GM12891 (cell line): ENCODE results near the gene FGF11.

Experiments used
- DNase-seq: peaks from one replicate; pipeline ENCODE4 v3.0.0; 2011; ENCODE audit warnings: low spot score; ENCODE audit not compliant: insufficient read length
- FAIRE-seq: peaks from 2 replicates; lab custom pipeline; 2011; peaks lifted over from hg19 to GRCh38; lab: Jason Lieb, UNC
- PAX5 ChIP-seq: IDR thresholded peaks from 2 replicates; pipeline ENCODE4 v1.6.1; 2011; ENCODE audit warnings: low read length, moderate library complexity, mild to moderate bottlenecking; ENCODE audit not compliant: insufficient read depth, severe bottlenecking
- POLR2A ChIP-seq: IDR thresholded peaks from 2 replicates; pipeline ENCODE4 v1.6.1; 2011; ENCODE audit warnings: low read depth, low read length, control low read depth
- POLR2AphosphoS5 ChIP-seq: IDR thresholded peaks from 2 replicates; pipeline ENCODE4 v1.6.1; 2011; ENCODE audit warnings: low read depth, low read length, control low read depth
- POU2F2 ChIP-seq: IDR thresholded peaks from 2 replicates; pipeline ENCODE4 v1.6.1; 2011; ENCODE audit warnings: low read depth, mild to moderate bottlenecking, control low read depth, low read length, moderate library complexity
- SPI1 ChIP-seq: IDR thresholded peaks from 2 replicates; pipeline ENCODE4 v1.6.1; 2011; ENCODE audit warnings: low read depth, low read length, control low read depth
- TAF1 ChIP-seq: IDR thresholded peaks from 2 replicates; pipeline ENCODE4 v1.6.1; 2011; ENCODE audit warnings: low read depth, low read length, control low read depth

Gene FGF11

DNA sequence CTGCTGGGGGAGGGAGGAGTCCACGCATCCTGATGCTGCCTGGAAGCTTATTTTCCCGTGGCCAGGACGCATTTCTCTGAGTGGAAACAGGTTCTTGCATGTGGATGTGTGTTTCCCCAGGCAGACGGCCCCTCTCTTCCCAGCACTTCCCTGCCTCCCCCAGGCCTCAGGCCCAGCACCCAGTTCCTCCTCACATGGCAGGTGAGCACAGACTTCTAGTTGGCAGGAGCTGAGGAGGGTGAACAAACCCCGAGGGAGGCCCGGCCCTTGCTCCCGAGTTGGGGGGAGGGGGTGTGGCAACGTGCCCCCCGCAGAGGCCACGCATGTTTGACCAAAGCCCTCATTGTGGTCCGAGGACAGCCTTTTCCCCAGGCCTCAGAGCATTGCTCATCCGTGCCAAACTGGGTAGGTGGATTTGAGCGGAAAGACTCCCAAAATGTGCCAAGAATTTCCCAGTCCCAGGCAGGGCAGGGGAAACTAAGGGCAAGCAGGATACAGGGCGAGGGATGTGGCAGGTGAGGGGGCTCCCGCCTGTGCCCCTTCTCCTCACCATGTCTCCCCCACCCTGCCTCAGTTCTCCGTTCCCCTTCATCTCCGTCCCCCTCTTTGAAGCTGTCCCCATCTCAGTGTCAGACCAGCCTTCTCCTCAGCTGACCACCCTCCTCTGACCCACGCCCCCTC lies 20.7 kb upstream of the FGF11 start:
- no peak for FAIRE-seq
- TF ChIP-seq POU2F2: no peak
- no peak for TF ChIP-seq POLR2AphosphoS5
- TF ChIP-seq SPI1: no peak
- no peak for TF ChIP-seq TAF1
- TF ChIP-seq POLR2A: no peak
- no peak for TF ChIP-seq PAX5

DNA sequence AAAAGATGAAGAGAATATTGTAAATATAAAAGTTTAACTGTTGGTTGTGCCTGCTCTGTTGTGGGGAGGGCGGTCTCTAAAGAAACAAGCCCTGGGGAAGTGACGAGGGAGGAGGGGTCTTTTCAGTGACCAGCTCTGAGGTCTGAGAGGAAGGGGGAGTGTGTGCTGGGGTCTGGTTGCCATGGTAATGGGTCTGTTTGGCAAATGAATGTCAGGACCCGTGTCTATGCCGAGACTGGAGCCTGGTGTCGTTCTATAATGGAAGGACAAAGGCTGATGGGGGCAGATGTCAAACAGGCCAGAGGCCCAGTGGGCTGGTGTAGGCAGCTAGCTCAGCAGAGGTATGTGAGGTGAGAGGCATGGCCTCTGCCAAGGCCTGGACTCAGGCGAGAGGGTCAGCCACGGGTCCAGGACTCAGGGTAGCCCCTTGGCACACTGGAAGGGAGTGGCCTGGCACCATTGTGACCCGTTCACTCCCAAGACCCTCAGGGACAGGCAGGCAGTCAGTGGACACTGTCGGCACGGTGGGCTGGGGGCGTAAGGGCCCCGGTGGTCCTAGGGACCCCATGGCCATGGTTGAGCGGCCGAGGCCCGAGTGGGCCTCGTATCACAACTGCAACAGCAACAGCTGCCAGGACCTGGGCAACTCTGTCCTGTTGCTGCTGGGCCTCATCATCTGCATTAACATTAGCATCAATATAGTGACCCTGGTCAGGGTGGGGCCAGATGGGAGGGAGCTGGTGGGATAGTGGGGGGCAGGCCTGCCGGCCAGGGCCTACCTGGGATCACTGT lies 19.3 kb upstream of the FGF11 start, which contains the start of gene SPEM1:
SPEM1 (plus strand) TSS at position 506 of the 792 bp plus-strand sequence; CDS start at position 567, 61 bp downstream.
- no peak for FAIRE-seq
- no peak for DNase-seq
- TF ChIP-seq POU2F2 (no peak), POLR2AphosphoS5 (no peak), TAF1 (no peak), SPI1 (no peak), POLR2A (no peak), PAX5 (no peak)

More for the DNA sequence above, 20.7 kb upstream of the FGF11 start:
- DNase-seq: no peak

DNA sequence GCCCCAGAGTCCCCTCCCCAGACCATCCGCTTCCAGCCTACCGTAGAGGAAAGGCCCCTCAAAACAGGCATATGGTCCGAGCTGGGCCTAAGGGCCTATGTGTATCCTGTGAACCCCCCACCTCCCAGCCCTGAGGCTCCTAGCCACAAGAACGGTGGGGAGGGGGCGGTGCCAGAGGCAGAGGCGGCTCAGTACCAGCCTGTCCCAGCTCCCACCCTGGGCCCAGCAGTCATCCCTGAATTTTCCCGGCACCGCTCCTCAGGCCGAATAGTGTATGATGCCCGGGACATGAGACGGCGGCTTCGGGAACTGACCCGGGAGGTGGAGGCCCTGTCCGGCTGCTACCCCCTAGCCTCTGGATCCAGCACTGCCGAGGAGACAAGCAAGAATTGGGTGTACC lies 18.1 kb upstream of the FGF11 start:
- TF ChIP-seq TAF1 (no peak), PAX5 (no peak), SPI1 (no peak), POLR2AphosphoS5 (no peak), POU2F2 (no peak), POLR2A (no peak)
- no peak for DNase-seq
- FAIRE-seq: no peak

DNA sequence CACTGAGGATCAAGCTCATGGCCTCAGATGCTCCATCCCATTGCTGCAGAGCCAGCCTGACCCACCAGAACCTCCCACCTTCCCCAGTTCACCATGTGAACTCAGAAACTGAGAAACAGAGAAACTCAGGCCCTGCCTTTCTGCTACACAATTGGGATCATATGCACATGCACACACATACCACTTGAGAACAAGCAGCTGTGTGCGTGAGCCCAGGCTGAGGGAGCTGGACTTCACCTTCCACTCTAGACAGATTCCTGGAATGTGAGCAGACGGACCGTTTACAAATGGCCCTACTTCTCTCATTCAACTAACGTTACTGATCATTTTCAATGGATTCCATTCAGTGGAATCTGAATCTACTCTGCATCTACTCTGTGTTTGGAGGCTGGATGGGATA lies 15.6 kb upstream of the FGF11 start:
- no peak for TF ChIP-seq POU2F2
- no peak for TF ChIP-seq POLR2AphosphoS5
- TF ChIP-seq POLR2A: no peak
- no peak for TF ChIP-seq TAF1
- no peak for TF ChIP-seq SPI1
- TF ChIP-seq PAX5: no peak
- FAIRE-seq: peak; percentile 20
- DNase-seq: no peak

DNA sequence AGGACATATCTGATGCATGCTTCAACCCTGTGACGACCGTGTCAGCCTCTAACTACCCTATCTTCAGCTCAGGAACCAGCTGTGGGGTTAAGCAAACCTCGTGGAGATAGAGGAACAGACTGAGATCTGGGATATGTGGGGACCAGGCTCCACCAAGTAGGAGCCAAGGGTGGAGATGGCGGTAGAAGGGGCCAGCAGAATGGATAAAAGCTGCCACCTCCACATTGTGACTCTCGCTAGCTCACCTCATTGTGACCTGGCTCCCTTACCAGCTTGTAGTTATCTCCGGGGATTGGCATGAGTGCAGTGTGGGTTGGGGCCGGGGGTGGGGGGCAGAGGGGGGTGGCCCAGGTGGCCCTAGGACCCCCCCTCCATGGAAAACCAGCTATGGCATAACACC lies 14.0 kb upstream of the FGF11 start, which contains the start of gene SPEM2:
SPEM2 (plus strand) TSS at position 301 of the 400 bp plus-strand sequence; CDS start at position 374, 73 bp downstream.
- FAIRE-seq: no peak
- no peak for TF ChIP-seq PAX5
- TF ChIP-seq SPI1: no peak
- no peak for TF ChIP-seq POLR2AphosphoS5
- no peak for TF ChIP-seq TAF1
- TF ChIP-seq POLR2A: no peak
- no peak for TF ChIP-seq POU2F2

DNA sequence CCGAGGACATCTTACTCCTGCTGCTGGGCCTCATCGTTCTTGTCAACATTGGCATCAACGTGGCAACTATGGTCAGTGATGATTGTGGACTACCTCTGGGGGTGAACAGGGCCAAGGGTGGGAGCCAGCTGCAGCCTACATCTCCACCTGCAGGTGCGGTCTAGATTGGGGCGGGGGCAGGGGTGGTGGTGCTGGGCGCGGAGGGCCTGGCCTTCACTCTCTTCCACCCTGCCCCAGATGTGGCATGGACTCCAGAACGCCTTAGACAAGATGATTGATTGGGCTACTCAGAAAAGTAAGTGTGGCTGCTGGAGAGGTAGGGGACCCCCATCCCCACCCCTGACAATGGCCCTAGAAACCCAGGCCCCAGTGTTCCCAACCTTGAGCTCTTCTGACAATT lies 13.6 kb upstream of the FGF11 start:
- FAIRE-seq: no peak
- TF ChIP-seq POU2F2: no peak
- TF ChIP-seq PAX5: no peak
- no peak for TF ChIP-seq TAF1
- no peak for TF ChIP-seq SPI1
- no peak for TF ChIP-seq POLR2A
- no peak for TF ChIP-seq POLR2AphosphoS5
- no peak for DNase-seq

More for the DNA sequence above, 14.0 kb upstream of the FGF11 start, which contains the start of gene SPEM2:
- no peak for DNase-seq

DNA sequence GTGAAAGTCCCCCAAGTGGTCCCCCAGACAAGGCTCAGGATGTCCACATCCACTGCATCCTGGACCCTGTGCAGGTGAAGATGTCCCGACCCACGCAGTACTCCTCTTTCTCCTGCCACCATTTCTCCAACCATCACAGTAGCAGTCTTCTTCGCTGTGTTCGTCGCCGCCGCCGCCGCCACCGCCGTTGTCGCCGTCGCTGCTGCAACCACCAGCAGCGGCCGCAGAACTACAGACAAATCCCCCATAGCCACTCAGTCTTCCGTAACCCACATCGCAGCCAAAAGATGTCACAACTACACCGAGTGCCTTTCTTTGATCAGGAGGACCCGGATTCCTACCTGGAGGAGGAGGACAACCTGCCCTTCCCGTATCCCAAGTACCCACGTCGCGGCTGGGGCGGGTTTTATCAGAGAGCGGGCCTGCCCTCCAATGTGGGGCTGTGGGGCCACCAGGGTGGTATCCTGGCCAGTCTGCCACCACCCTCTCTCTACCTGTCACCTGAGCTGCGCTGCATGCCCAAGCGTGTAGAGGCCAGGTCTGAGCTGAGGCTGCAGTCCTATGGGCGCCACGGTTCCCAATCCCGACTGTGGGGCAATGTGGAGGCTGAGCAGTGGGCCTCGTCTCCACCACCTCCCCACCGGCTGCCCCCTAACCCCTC lies 13.0 kb upstream of the FGF11 start:
- DNase-seq: no peak
- TF ChIP-seq POLR2A (no peak), PAX5 (no peak), POLR2AphosphoS5 (no peak), POU2F2 (no peak), SPI1 (no peak), TAF1 (no peak)
- no peak for FAIRE-seq

DNA sequence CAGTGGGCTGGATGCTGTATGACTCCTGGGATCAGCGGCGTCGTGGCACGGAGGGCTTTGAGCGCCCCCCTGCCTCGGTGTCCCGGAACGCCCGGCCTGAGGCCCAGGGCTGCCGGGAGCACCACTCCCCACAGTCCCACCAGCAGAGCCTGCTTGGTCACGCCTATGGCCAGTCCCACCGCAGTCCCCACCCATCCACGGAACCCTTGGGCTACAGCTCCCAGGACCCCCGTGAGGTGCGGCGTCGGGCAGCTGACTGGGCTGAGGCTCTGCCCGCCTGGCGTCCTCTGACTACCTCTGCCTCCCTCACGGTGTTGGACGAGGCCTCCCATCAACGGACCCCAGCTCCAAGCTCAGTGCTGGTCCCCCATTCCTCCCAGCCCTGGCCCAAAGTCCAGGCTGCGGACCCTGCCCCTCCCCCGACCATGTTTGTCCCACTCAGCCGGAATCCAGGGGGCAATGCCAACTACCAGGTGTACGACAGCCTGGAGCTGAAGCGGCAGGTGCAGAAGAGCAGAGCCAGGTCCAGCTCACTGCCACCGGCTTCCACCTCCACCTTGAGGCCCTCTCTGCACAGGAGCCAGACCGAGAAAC lies 12.3 kb upstream of the FGF11 start:
- FAIRE-seq (no peak), DNase-seq (no peak)
- TF ChIP-seq TAF1 (no peak), POLR2AphosphoS5 (no peak), POLR2A (no peak), SPI1 (no peak), PAX5 (no peak), POU2F2 (no peak)

DNA sequence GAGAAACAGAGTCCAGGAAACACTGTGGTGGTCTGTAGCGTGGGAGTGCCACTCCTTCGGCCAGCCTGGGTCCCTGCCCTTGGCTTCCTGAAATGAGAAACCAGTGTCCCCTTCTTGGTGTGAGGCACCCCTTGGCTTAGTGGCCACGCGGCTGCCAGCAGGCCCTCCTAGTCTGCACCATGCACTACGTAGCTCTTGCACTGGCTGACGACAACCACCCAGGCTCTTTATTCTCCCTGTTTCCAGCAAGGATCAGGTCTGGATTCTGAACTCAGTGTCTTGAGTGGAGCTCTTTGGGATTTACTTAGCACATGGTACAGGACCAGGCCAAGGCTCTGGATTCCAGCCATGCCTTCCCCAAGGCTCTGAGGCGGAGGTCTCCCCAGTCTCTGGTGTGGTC lies 11.8 kb upstream of the FGF11 start:
- TF ChIP-seq POU2F2 (no peak), POLR2A (no peak), PAX5 (no peak), TAF1 (no peak), SPI1 (no peak), POLR2AphosphoS5 (no peak)
- FAIRE-seq: no peak
- DNase-seq: no peak
